GM12878 (cell line): ENCODE data around the gene MOGAT3. TPM values are rescaled to one million over a fixed set of nuclear protein-coding genes. Genes with fewer than 3 reads are reported as not detected.

Source experiments
- ATAC-seq: fragments of 200-7000 bp; cut with Tn5 transposase; 3 replicates; pipeline ENCODE4 v1.9.1; 2020; ENCODE audit warnings: mild to moderate bottlenecking, moderate library complexity
- BruUV-seq: library from RNA; stranded (reverse); fragments of 400-500 nt; replicated peaks from 2 replicates; lab custom pipeline; 2021; lab: Mats Ljungman, UMichigan
- CTCF ChIA-PET: fragments of 300-600 bp; sonication (Branson Sonifier 250); formaldehyde crosslinking; extraction: SDS; loops from one replicate; lab custom pipeline; 2021; ENCODE audit warnings: inconsistent platforms; lab: Yijun Ruan, JAX
- POLR2A ChIA-PET: fragments of 350-600 bp; formaldehyde crosslinking; extraction: SDS; loops from one replicate; lab custom pipeline; 2021; ENCODE audit warnings: inconsistent platforms; lab: Charles Lee
- RAD21 ChIA-PET: fragments of 300-600 bp; sonication (Branson Sonifier 250); formaldehyde crosslinking; loops from one replicate; lab custom pipeline; 2023; ENCODE audit warnings: antibody characterized with exemption; ENCODE audit not compliant: unreplicated experiment; lab: Charles Lee
- SMC1A ChIA-PET: fragments of 300-600 bp; sonication (Branson Sonifier 250); formaldehyde crosslinking; loops from one replicate; lab custom pipeline; 2023; ENCODE audit not compliant: unreplicated experiment, uncharacterized antibody; lab: Charles Lee
- DNase-seq: peaks from one replicate; pipeline ENCODE4 v3.0.0-alpha.2; 2011; ENCODE audit warnings: low read depth, low spot score
- FAIRE-seq: peaks from 3 replicates; lab custom pipeline; 2011; peaks lifted over from hg19 to GRCh38; lab: Jason Lieb, UNC
- H2AFZ ChIP-seq: 2 replicates; pipeline ENCODE4 v1.6.0; 2011; ENCODE audit warnings: low read depth, low read length, control low read depth; ENCODE audit not compliant: control insufficient read depth
- H3K27ac ChIP-seq: 2 replicates; pipeline ENCODE4 v1.5.1; 2011; ENCODE audit warnings: control low read depth; ENCODE audit not compliant: control insufficient read depth, insufficient read depth
- H3K27me3 ChIP-seq, 2 experiments: replicated peaks in 1 of 2; 2 replicates each; pipeline versions ENCODE4 v1.6.0 to v1.6.1; 2011; ENCODE audit warnings: low read length in 1 of 2; ENCODE audit not compliant: control insufficient read depth in 2 of 2, insufficient read depth in 2 of 2
- H3K36me3 ChIP-seq, 2 experiments: 2 replicates each; pipeline ENCODE4 v1.5.1; 2011; ENCODE audit warnings: low read length in 1 of 2; ENCODE audit not compliant: control insufficient read depth in 2 of 2, insufficient read depth in 2 of 2
- H3K4me1 ChIP-seq: 2 replicates; pipeline ENCODE4 v1.6.1; 2011; ENCODE audit warnings: mild to moderate bottlenecking, low read length, moderate library complexity, mixed read lengths; ENCODE audit not compliant: control insufficient read depth, insufficient read depth
- H3K4me2 ChIP-seq: 2 replicates; pipeline ENCODE4 v1.6.0; 2011; ENCODE audit warnings: control low read depth; ENCODE audit not compliant: control insufficient read depth, insufficient read depth
- H3K4me3 ChIP-seq: fragments of 200-600 bp; sonication (generic); 2 replicates; pipeline ENCODE4 v1.5.1; 2016
- H3K79me2 ChIP-seq: 2 replicates; pipeline ENCODE4 v1.6.0; 2011; ENCODE audit warnings: low read length; ENCODE audit not compliant: control insufficient read depth, insufficient read depth
- H3K9ac ChIP-seq: 2 replicates; pipeline ENCODE4 v1.8.0; 2011; ENCODE audit warnings: low read length, control low read depth, mixed read lengths; ENCODE audit not compliant: control insufficient read depth, insufficient read depth
- H3K9me3 ChIP-seq: replicated peaks from 3 replicates; pipeline ENCODE4 v1.5.1; 2011; ENCODE audit warnings: mild to moderate bottlenecking, low read length; ENCODE audit not compliant: control insufficient read depth, insufficient read depth
- H4K20me1 ChIP-seq: 2 replicates; pipeline ENCODE4 v1.6.0; 2011; ENCODE audit not compliant: control insufficient read depth, insufficient read depth
- CHD4 ChIP-seq: fragments of 200-600 bp; sonication (generic); IDR thresholded peaks from 2 replicates; pipeline ENCODE4 v1.6.1; 2016; ENCODE audit warnings: mild to moderate bottlenecking
- NBN ChIP-seq: fragments of 450-650 bp; IDR thresholded peaks from 2 replicates; pipeline ENCODE4 v1.6.1; 2016
- SIX5 ChIP-seq: IDR thresholded peaks from 2 replicates; pipeline ENCODE4 v1.6.1; 2011; ENCODE audit warnings: mild to moderate bottlenecking, low read depth, low read length, moderate library complexity; ENCODE audit not compliant: severe bottlenecking
- SMC3 ChIP-seq: IDR thresholded peaks from 2 replicates; pipeline ENCODE4 v1.6.1; 2011; ENCODE audit warnings: low read length, improper control_type of control experiment, borderline replicate concordance
- SP1 ChIP-seq: IDR thresholded peaks from one replicate; pipeline ENCODE4 v1.6.1; 2011; ENCODE audit warnings: low read depth, low read length
- SPI1 ChIP-seq: IDR thresholded peaks from 2 replicates; pipeline ENCODE4 v1.6.1; 2011; ENCODE audit warnings: low read depth, mild to moderate bottlenecking, low read length, moderate library complexity, borderline replicate concordance; ENCODE audit not compliant: insufficient read depth
- SRF ChIP-seq, 2 experiments: IDR thresholded peaks; 2 replicates each; pipeline ENCODE4 v1.6.1; 2011; ENCODE audit warnings: low read depth in 2 of 2, low read length in 2 of 2, mild to moderate bottlenecking in 1 of 2, moderate library complexity in 1 of 2
- STAT3 ChIP-seq: IDR thresholded peaks from 2 replicates; pipeline ENCODE4 v1.6.1; 2011; ENCODE audit warnings: low read depth, low read length, improper control_type of control experiment
- TCF12 ChIP-seq: IDR thresholded peaks from 2 replicates; pipeline ENCODE4 v1.6.1; 2011; ENCODE audit warnings: low read depth, mild to moderate bottlenecking, low read length
- WGBS: methylation state at CpG from one replicate; pipeline ENCODE4 v1.1.6; 2016; ENCODE audit warnings: low lambda C conversion rate; ENCODE audit not compliant: insufficient replicate concordance, insufficient coverage; ENCODE audit errors: missing lambda C conversion rate; 5-methylcytosine and 5-hydroxymethylcytosine counted together
- in situ Hi-C: fragments of 300-500 bp; cut with MboI; formaldehyde crosslinking; loops from 9 replicates; pipeline ENCODE4 v1.14.3; 2018; ENCODE audit warnings: mixed read lengths
- intact Hi-C: fragments of 100-400 bp; cut with micrococcal nuclease; formaldehyde crosslinking; loops from one replicate; pipeline ENCODE4 v1.14.2; 2022; ENCODE audit not compliant: unreplicated experiment
- polyA plus RNA-seq, 11 experiments: library from polyadenylated mRNA; depleted of rRNA in 4 of 11; unstranded in 6 of 11; stranded (reverse) in 5 of 11; fragments of >200 nt; fragmentation: Nextera tagmentation in 4 of 11; fragmentation: Illumina TruSeq in 1 of 11; extraction: Ambion mirVana in 4 of 11; extraction: Trizol in 1 of 11; gene quantifications; 1 replicate in 1 of 11; 2 replicates in 10 of 11; pipeline versions ENCODE4 v1.2.1 to v1.2.3, GENCODE V29; 2011 to 2016; ENCODE audit warnings: inconsistent platforms in 2 of 11, missing spikeins in 2 of 11, low read depth in 1 of 11
- total RNA-seq, 4 experiments: library from RNA; depleted of rRNA in 3 of 4; stranded (reverse); fragments of >200 nt in 3 of 4; fragmentation: Illumina TruSeq in 1 of 4; extraction: Trizol in 1 of 4; gene quantifications; 2 replicates each; pipeline versions ENCODE4 v1.2.1 to v1.2.3, GENCODE V29; 2013 to 2021
- TF ChIP-seq, protein P1 (sequence below): IDR thresholded peaks from 2 replicates; pipeline ENCODE4 v1.6.1; 2012; ENCODE audit warnings: improper control_type of control experiment, low read depth, low read length; ENCODE audit not compliant: insufficient replicate concordance
- TF ChIP-seq, protein P2 (sequence below): fragments of 450-650 bp; IDR thresholded peaks from 2 replicates; pipeline ENCODE4 v1.6.1; 2014; ENCODE audit warnings: mild to moderate bottlenecking
- TF ChIP-seq, protein P3 (sequence below): fragments of 150-350 bp; IDR thresholded peaks from 2 replicates; pipeline ENCODE4 v1.6.1; 2014; ENCODE audit warnings: mild to moderate bottlenecking, low read depth, low read length
- TF ChIP-seq, protein P4 (sequence below): IDR thresholded peaks from 2 replicates; pipeline ENCODE4 v1.6.1; 2011; ENCODE audit warnings: borderline replicate concordance, low read depth, mild to moderate bottlenecking, moderate library complexity, mixed read lengths, low read length; ENCODE audit not compliant: insufficient read depth; ENCODE audit errors: extremely low read length

The MOGAT3 gene
- total and polyA plus RNA-seq, 10 of the 15 experiments (the other 5 are each of a cell fraction or from before 2014, with no cell fraction given): 0.11 TPM; not detected in 9

DNA sequence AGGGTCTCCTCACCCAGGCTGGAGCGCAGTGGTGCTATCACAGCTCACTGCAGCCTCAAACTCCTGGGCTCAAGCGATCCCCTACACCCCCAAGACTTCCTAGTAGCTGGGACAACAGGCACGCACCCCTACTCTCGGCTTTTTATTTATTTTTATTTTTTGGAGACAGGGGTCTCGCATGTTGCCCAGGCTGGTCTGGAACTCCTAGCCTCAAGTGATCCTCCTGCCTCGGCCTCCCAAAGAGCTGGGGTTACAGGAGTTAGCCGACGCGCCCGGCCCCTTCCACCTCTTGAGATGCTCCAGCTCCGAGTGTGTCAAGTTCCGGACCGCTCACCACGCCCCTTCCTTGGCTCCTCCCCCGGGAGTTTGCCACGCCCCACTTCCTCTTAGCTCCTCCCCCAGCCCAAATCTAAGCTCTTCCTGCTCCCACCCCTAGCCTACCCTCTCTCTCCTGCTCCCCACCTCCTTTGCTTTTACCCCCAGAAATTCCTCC lies 27.0 kb downstream of the MOGAT3 start:
- FAIRE-seq: peak; percentile 74

More for the DNA sequence above, 27.0 kb downstream of the MOGAT3 start:
- DNase-seq: no peak
- H3K36me3 ChIP-seq: no peaks in the 10 kb centered on the region
- ChIA-PET CTCF (interaction anchor here (0.9 to 2.8 kb wide), 9 partner anchors 8 to 367 kb away, joined by 3 to 35 read pairs (median 5); partner anchors contain the start of genes VGF and ZNHIT1), SMC1A (interaction anchor here (0.6 to 1.8 kb wide), 9 partner anchors 9 to 148 kb away, joined by 3 to 7 read pairs (median 3); partner anchors contain the start of genes IFT22, PLOD3 and ZNHIT1), POLR2A (interaction anchor here (0.6 to 1.0 kb wide), 3 partner anchors 9 to 29 kb away, joined by 3 to 4 read pairs (median 3); partner anchors contain the start of gene VGF), RAD21 (interaction anchor here (0.9 to 2.4 kb wide), 7 partner anchors 8 to 109 kb away, joined by 3 to 15 read pairs (median 3); partner anchors contain the start of gene VGF)
- no peaks in the 10 kb centered on the region; the same call in 2 of the 3 replicates for H3K9me3 ChIP-seq
- no peak overlapping the region for H3K9ac ChIP-seq
- H3K4me2 ChIP-seq: peak overlapping the region; percentile 59; the same call in 1 of the 2 replicates
- no peak overlapping the region for H3K27ac ChIP-seq
- H3K79me2 ChIP-seq: no peaks in the 10 kb centered on the region
- in situ Hi-C loops: no loop called here
- intact Hi-C loops: no loop called here
- peaks cover 27 to 36% of the 10 kb centered on the region in 2 experiments for H3K27me3 ChIP-seq
- peaks cover 7% of the 10 kb centered on the region; the same call in 1 of the 2 replicates for H3K4me1 ChIP-seq
- ATAC-seq: peak; percentile 90
- H4K20me1 ChIP-seq: no peaks in the 10 kb centered on the region
- TF ChIP-seq, protein P1, sequence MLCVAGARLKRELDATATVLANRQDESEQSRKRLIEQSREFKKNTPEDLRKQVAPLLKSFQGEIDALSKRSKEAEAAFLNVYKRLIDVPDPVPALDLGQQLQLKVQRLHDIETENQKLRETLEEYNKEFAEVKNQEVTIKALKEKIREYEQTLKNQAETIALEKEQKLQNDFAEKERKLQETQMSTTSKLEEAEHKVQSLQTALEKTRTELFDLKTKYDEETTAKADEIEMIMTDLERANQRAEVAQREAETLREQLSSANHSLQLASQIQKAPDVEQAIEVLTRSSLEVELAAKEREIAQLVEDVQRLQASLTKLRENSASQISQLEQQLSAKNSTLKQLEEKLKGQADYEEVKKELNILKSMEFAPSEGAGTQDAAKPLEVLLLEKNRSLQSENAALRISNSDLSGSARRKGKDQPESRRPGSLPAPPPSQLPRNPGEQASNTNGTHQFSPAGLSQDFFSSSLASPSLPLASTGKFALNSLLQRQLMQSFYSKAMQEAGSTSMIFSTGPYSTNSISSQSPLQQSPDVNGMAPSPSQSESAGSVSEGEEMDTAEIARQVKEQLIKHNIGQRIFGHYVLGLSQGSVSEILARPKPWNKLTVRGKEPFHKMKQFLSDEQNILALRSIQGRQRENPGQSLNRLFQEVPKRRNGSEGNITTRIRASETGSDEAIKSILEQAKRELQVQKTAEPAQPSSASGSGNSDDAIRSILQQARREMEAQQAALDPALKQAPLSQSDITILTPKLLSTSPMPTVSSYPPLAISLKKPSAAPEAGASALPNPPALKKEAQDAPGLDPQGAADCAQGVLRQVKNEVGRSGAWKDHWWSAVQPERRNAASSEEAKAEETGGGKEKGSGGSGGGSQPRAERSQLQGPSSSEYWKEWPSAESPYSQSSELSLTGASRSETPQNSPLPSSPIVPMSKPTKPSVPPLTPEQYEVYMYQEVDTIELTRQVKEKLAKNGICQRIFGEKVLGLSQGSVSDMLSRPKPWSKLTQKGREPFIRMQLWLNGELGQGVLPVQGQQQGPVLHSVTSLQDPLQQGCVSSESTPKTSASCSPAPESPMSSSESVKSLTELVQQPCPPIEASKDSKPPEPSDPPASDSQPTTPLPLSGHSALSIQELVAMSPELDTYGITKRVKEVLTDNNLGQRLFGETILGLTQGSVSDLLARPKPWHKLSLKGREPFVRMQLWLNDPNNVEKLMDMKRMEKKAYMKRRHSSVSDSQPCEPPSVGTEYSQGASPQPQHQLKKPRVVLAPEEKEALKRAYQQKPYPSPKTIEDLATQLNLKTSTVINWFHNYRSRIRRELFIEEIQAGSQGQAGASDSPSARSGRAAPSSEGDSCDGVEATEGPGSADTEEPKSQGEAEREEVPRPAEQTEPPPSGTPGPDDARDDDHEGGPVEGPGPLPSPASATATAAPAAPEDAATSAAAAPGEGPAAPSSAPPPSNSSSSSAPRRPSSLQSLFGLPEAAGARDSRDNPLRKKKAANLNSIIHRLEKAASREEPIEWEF: no peak
- peak; percentile 39 for TF ChIP-seq SP1
- TF ChIP-seq SRF (IDR thresholded peaks at IDR 0.05; ENCODE audit: low read depth in 2 of 2, low read length in 2 of 2): peak; percentile 24 to 73; a peak in 1 of 4 replicates
- TF ChIP-seq, protein P2, sequence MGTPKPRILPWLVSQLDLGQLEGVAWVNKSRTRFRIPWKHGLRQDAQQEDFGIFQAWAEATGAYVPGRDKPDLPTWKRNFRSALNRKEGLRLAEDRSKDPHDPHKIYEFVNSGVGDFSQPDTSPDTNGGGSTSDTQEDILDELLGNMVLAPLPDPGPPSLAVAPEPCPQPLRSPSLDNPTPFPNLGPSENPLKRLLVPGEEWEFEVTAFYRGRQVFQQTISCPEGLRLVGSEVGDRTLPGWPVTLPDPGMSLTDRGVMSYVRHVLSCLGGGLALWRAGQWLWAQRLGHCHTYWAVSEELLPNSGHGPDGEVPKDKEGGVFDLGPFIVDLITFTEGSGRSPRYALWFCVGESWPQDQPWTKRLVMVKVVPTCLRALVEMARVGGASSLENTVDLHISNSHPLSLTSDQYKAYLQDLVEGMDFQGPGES: no peak
- TF ChIP-seq, protein P3, sequence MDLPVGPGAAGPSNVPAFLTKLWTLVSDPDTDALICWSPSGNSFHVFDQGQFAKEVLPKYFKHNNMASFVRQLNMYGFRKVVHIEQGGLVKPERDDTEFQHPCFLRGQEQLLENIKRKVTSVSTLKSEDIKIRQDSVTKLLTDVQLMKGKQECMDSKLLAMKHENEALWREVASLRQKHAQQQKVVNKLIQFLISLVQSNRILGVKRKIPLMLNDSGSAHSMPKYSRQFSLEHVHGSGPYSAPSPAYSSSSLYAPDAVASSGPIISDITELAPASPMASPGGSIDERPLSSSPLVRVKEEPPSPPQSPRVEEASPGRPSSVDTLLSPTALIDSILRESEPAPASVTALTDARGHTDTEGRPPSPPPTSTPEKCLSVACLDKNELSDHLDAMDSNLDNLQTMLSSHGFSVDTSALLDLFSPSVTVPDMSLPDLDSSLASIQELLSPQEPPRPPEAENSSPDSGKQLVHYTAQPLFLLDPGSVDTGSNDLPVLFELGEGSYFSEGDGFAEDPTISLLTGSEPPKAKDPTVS: no peak
- no peak for TF ChIP-seq CHD4
- TF ChIP-seq SPI1: peak; percentile 81
- 0 out of 2 replicates have a peak, but pooled peaks have one; percentile 22 for TF ChIP-seq NBN
- TF ChIP-seq SIX5: no peak
- no peak for TF ChIP-seq SMC3
- TF ChIP-seq, protein P4, sequence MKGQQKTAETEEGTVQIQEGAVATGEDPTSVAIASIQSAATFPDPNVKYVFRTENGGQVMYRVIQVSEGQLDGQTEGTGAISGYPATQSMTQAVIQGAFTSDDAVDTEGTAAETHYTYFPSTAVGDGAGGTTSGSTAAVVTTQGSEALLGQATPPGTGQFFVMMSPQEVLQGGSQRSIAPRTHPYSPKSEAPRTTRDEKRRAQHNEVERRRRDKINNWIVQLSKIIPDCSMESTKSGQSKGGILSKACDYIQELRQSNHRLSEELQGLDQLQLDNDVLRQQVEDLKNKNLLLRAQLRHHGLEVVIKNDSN: no peak
- no peak for TF ChIP-seq TCF12
- no peak for TF ChIP-seq STAT3
- 0 out of 2 replicates have a peak overlapping the region, but pooled peaks have one; percentile 23 for H3K4me3 ChIP-seq
- WGBS: 1% methylated on average over 16 of the region's 16 CpGs
- BruUV-seq: no TSS peak
- peak overlapping the region; percentile 72 for H2AFZ ChIP-seq
